HL-60/S4 (cell line): ENCODE results near the gene IL1RAPL1.

Experiments used
- in situ Hi-C: fragments of 300-500 bp; cut with MboI; formaldehyde crosslinking; loops from 2 replicates; pipeline ENCODE4 v1.14.3; 2022; ENCODE audit warnings: low sequenced_read_pairs

Gene IL1RAPL1

GRCh38 chrX:29699239-29699638 lies 1112.0 kb downstream of the IL1RAPL1 start:
- in situ Hi-C loops = no loop called here

DNA sequence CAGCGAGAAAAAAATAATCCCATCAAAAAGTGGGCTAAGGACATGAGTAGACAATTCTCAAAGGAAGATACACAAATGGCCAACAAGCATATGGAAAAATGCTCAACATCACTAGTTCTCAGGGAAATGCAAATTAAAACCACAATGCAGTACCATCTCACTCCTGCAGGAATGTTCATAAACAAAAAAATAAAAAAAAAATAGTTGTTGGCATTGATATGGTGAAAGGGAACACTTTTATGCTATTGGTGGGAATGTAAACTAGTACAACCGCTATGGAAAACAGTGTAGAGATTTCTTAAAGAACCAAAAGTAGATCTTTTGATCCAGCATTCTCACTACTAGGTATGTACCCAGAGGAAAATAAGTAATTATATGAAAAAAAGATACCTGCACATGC lies 1119.8 kb downstream of the IL1RAPL1 start:
- in situ Hi-C loops = no loop called here

DNA sequence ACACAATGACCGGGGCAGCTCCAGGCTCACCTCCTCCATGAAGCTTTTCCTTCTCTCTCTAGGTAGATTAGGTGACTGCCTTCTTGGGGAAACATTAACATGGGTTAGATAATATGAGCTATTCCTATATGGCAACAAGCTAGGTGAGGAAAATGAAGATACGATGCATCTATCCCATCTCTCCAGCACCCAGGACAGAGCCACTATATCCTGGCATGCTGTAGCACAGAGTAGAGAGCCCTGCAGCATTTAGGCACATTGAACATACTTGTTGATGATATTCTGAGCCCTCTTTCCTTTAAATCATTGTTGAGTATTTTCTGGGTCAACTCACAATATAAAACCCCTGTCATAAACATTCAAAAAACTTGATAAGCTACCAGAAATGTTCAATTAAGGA lies 1133.9 kb downstream of the IL1RAPL1 start:
- in situ Hi-C loops = no loop called here

DNA sequence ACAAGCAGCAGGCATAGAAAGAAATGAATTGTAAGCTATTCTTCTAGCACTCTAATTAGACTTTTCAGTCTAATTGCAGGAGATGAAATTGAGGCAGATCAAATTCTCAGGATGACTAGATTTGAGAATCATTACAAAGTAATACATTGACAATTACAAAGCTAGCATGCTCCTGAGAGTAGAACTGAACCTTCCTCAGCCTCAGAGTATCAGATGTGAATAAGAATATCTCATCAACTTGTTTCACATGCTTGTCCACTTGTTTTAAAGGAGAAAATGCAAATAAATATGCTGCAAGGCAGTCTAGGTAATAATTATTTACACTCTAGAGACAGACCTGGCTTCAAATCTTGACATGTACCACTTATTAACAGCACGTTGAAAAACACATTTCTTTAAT lies 1137.1 kb downstream of the IL1RAPL1 start:
- in situ Hi-C loops = no loop called here

DNA sequence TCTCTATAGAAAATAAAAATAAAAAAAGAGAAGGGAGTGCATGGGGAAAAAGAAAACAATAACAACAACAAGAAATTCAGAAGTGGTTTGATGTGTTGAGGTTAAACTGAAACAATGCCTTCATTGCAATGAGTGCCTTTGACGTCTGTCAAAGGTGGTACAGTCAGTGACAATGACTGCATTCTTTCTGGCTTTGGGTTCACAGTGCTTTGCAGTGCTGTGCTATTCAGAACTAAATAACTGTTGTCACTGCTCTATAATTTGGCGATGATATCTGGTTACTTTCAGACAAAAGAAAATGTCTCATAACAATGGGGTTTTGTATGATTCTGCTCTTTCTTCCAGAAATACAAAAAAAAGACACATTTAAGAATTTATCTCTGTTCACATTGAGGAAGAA lies 1139.6 kb downstream of the IL1RAPL1 start:
- in situ Hi-C loops = no loop called here

DNA sequence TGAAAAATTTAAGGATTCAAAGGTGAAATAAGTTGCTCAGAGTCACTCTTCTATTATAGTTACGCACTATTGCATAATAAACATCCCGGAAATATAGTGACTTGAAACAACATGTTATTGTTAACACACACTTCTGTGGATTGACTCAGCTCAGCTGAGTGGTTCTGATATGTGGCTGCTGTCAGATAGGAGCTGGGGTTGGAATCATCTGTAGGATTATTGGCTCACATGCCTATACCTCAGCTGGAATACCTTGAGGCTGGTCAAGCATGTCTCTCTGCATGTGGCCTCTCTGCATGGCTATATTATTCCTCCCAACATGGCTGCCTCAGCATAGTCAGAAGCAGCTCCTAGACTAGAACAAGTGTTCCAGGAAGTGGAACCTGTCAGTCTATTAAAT lies 1141.4 kb downstream of the IL1RAPL1 start:
- in situ Hi-C loops = no loop called here

- in situ Hi-C loops = no loop called here
Observed at GRCh38 chrX:29744966-29745365, 1157.7 kb downstream of the IL1RAPL1 start.

DNA sequence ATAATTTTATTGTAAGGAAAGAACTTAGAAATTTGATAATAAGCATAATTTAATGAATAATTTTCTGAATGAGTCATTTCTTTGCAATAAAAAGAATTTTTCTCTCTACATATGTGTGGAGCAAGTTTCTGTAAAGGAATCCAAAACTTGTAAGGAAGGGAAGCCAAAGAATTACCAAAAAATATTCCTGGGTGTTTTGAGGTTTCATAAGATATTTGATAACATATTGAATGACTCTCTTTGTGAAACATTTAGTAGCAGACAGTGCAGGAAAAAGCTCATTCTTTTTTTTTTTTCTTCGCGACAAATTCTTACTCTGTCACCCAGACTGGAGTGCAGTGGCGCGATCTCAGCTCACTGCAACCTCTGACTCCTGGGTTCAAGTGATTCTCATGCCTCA lies 1159.1 kb downstream of the IL1RAPL1 start:
- in situ Hi-C loops = no loop called here

DNA sequence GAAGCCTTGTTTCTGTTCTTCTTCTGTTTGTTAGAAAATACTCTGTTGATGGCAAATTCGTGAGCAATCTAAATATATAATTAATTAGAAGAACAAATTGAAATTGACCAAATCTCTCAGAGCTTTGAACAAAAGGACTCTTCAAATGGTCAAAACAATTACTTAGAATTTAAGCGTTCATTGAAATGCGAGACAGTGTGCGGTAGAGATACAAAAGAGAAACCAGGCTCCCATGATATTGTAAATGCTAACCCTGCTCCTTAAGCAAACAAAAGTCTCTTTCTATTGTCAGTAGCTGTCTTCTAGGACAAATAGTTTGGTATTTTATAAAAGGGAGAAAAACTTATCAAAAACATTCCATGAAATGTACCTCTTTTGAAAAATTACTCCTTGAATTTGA lies 1174.8 kb downstream of the IL1RAPL1 start:
- in situ Hi-C loops = no loop called here

DNA sequence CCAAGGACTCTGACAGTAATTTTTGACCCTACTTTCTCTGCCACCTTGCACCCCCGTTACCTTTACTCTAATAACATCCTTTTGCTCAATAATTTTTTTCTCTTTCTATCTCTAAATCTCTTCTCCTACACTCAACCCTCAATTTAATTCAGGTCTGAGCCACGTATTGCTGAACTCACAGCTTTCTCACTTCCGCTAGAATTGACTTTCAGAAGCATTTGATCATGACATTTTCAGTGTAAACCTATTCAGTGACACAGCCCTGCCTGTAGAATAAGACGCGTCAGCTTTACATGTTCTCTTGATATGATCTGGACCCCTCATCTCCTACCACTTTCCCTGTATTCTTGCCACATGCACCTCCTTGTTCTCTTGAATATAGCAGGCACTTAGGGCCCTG lies 1188.6 kb downstream of the IL1RAPL1 start:
- in situ Hi-C loops = no loop called here

DNA sequence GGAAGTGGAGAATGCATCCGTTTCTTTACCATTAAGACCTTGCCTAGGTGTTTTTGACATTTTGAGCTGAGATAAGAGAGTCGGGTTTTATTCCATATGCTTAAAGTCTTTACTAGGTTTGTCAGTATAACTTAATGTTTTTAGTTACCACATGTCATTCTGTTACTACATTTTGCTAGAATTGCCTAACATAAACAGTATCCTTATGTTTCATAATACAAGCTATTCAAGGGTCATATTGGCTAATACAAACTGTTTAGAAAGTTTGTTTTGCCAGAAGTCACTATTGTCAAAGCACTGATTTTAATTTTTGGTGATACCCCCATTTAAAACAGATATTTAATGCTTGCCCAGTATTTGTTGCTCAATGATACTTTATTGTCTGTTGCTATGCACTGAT lies 1200.4 kb downstream of the IL1RAPL1 start:
- in situ Hi-C loops = no loop called here

GRCh38 chrX:29788991-29789699 lies 1201.9 kb downstream of the IL1RAPL1 start:
- in situ Hi-C loops = no loop called here

DNA sequence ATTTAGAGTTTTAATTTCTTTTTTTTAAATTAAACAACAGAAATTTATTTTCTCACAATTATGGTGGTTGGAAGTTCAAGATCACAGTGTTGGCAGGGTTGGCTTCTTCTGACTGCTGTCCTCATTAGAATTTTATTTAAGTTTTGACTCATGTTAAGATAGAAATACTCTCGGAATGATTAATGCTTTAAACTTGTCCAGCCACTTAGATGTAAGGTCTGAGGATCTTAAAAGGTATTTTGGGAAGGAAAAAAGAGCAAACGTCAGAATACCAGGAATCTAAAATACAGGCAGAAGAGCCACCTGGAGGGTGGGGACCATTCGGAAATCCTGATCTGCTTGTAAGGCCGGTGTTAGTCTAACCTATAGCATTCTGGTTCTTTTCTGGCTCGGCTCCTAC lies 1205.1 kb downstream of the IL1RAPL1 start:
- in situ Hi-C loops = no loop called here

- in situ Hi-C loops = no loop called here
Observed at GRCh38 chrX:29797156-29797555, 1209.9 kb downstream of the IL1RAPL1 start.

DNA sequence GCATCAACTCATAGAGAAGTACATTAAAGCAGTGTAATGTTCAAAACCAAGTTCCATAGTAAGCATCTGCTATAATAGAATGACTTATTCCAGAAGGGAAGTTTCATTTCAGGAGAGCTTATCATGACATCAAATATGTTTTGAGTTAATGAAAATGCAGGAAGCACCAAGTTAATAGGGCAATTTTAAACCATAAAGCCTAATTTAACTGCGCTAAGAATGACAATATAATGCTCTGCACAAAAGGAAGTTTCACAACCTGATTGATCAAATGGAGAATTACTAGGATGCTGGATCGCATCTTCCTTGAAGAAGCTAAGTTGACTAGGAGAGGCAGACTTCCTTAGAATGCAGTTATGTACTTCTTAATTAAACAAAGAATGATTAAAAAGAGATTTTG lies 1211.2 kb downstream of the IL1RAPL1 start:
- in situ Hi-C loops = no loop called here

- in situ Hi-C loops = no loop called here
Observed at GRCh38 chrX:29813174-29813573, 1225.9 kb downstream of the IL1RAPL1 start.

DNA sequence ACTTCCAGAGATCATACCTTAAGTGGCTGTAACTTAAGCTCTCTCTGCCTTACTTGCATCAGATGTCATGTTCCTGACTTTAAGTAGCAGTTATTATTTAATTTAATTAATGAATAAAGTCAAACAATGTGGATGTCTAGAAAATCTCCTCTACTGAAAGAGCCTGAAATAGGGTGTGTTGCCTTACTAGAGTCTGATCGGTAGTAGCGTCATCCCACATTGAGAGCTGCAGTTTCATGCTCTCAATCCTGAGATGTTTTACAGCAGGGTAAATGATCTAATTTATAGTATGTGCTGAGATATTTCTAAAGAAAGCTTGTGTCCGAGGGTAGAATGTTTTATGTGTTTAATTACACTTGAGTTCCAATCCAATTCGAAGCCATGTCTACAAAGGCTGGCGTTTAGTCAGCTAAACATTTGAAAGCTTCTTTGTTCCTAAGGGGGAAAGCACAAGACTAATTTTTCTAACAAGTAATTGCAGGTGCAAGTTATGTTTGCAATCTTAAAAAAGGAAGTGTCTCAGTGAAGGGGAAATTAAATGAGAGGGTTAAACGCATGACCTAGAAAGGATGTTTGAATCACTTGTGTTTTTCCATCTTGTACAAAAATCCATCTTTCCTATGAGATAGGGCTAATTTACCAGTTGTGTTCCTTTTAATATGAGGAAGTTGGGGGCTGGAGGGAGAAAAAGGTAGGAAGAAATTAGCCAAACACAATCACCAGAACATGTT lies 1237.1 kb downstream of the IL1RAPL1 start:
- in situ Hi-C loops = no loop called here

DNA sequence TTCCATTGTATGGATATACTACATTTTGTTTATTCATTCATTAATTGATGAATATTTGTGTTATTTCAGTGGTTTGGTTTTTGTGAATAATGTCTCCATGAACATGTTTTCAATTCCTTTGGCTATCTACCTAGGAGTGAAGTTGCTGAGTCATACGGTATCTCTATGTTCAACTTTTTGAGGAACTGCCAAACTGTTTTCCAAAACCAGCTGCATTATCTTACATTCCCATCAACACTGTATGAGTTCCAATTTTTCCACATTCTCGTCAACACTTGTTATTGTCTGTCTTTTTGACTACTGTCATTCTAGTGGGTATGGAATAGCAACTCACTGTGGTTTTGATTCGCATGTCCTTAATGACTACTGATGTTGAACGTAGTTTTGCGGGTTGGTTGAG lies 1239.5 kb downstream of the IL1RAPL1 start:
- in situ Hi-C loops = no loop called here

GRCh38 chrX:29834311-29834710 lies 1247.1 kb downstream of the IL1RAPL1 start:
- in situ Hi-C loops = no loop called here

DNA sequence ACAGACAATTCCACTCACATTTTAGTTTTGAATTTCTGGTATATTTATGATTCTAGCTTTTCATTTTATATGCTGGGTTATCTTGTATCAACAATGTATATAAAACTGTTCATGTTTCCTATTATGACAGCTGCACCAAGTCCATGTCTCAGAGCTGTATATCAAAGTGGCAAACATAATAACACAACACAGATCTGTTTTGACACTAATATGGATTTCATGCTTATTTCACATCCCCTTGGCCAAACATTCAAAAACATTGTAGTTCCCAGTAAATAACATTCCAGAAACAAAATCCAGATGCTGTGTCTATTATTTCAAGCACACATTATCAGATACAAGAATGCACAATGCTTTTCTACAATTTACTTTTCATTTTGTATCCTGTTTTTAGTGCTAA lies 1247.5 kb downstream of the IL1RAPL1 start:
- in situ Hi-C loops = no loop called here

GRCh38 chrX:29841750-29842149 lies 1254.5 kb downstream of the IL1RAPL1 start:
- in situ Hi-C loops = no loop called here

- in situ Hi-C loops = no loop called here
Observed at GRCh38 chrX:29842552-29842951, 1255.3 kb downstream of the IL1RAPL1 start.
